Uterine smooth muscle cell (primary cell): ENCODE data around the gene SPDYE3. TPM values are rescaled to one million over a fixed set of nuclear protein-coding genes. Genes with fewer than 3 reads are reported as not detected.

ENCODE experiments used
- total RNA-seq: library from RNA; depleted of rRNA; stranded (reverse); fragments of >200 nt; gene quantifications from 2 replicates; pipeline ENCODE4 v1.2.3, GENCODE V29; 2014

SPDYE3 gene, protein sequence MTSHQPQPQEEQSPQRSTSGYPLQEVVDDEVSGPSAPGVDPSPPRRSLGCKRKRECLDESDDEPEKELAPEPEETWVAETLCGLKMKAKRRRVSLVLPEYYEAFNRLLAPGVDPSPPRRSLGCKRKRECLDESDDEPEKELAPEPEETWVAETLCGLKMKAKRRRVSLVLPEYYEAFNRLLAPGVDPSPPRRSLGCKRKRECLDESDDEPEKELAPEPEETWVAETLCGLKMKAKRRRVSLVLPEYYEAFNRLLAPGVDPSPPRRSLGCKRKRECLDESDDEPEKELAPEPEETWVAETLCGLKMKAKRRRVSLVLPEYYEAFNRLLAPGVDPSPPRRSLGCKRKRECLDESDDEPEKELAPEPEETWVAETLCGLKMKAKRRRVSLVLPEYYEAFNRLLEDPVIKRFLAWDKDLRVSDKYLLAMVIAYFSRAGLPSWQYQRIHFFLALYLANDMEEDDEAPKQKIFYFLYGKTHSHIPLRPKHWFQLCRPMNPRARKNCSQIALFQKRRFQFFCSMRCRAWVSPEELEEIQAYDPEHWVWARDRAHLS
- total RNA-seq, result not detected in 2 replicates

DNA sequence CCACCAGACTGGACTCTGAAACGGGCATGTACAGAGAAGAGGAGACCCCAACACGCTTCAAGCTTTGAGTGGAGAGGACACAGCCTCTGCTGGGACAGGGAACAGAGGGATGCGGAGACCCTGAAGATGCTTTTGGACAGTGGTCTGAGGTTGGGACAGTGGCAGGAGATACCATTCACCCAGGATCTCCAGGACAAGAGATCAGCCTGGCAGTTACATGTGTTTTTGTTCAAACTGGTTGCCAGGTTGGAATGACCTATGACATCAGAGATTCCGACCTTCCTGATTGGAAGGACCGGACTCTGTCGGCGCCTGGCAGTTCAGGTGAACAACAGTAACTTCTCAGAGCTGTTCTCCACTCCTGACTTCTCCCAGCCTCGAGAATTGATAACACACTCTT, at the start of gene SPDYE3:
Gene SPDYE3, plus strand, starts transcription at position 301 of the 400 bp plus-strand sequence. CDS start 184 bp downstream, outside the sequence.

DNA sequence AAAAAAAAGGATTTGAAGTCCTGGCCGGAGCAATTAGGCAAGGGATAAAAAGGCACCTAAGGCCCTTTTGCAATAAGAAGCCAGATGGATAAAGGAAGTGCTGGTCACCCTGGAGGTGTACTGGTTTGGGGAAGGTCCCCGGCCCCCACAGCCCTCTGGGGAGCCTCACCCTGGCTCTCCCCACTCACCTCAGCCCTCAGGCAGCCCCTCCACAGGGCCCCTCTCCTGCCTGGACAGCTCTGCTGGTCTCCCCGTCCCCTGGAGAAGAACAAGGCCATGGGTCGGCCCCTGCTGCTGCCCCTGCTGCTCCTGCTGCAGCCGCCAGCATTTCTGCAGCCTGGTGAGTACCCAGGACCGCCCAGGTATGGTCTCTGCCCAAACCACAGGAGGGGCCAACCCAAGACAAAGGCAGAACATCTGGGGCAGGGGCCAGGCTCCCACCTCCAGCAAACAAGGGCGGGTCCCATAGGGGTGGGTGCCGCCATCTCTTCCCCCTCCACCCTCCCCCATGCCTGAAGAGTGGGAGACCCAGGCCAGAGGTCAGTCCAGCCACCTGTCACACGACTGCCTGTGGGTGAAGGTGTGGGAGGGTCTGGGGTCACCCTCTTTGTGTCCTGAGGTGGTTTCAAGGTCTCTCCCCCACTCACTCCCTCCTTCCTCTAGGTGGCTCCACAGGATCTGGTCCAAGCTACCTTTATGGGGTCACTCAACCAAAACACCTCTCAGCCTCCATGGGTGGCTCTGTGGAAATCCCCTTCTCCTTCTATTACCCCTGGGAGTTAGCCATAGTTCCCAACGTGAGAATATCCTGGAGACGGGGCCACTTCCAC, 50.7 kb downstream of the SPDYE3 start, which contains the start of gene PILRB:
Gene PILRB, plus strand, starts transcription at position 91 of the 830 bp plus-strand sequence. Its CDS starts 186 bp downstream, at position 277.

Other genes starting within 250 kb of the SPDYE3 start
- gene ZNF3, start 226.0 kb upstream of the SPDYE3 start, total RNA-seq, result 23.4 and 24.0 TPM in 2 replicates
- gene COPS6, start 218.7 kb upstream of the SPDYE3 start, total RNA-seq, result 96.1 and 167 TPM in 2 replicates
- 56.1 and 266 TPM in 2 replicates for gene MCM7, start 206.3 kb upstream of the SPDYE3 start, total RNA-seq
- gene AP4M1, start 206.1 kb upstream of the SPDYE3 start, total RNA-seq, result 22.5 and 29.1 TPM in 2 replicates
- 59.6 and 61.4 TPM in 2 replicates for gene TAF6, start 188.3 kb upstream of the SPDYE3 start, total RNA-seq
- gene CNPY4, start 188.1 kb upstream of the SPDYE3 start, total RNA-seq, result 28.4 and 36.7 TPM in 2 replicates
- 2.6 and 3.1 TPM in 2 replicates for gene MBLAC1, start 180.7 kb upstream of the SPDYE3 start, total RNA-seq
- gene LAMTOR4, start 158.8 kb upstream of the SPDYE3 start, total RNA-seq, result 80.3 and 91.4 TPM in 2 replicates
- 6.6 and 10.9 TPM in 2 replicates for gene TRAPPC14, start 149.0 kb upstream of the SPDYE3 start, total RNA-seq
- gene GAL3ST4, start 139.1 kb upstream of the SPDYE3 start, total RNA-seq, result 0.55 and 1.6 TPM in 2 replicates
- gene GPC2, start 130.3 kb upstream of the SPDYE3 start, total RNA-seq, result 1.2 and 2.2 TPM in 2 replicates
- gene STAG3, start 129.8 kb upstream of the SPDYE3 start, total RNA-seq, result 0.62 and 1.00 TPM in 2 replicates
- gene PVRIG, start 87.8 kb upstream of the SPDYE3 start, total RNA-seq, result not detected in 2 replicates
- 8.1 and 9.4 TPM in 2 replicates for gene PILRB, start 50.4 kb downstream of the SPDYE3 start, total RNA-seq
- gene PILRA, start 65.8 kb downstream of the SPDYE3 start, total RNA-seq, result 0.12 TPM in 1 of 2 replicates, not detected in the other
- gene ZCWPW1, start 121.0 kb downstream of the SPDYE3 start, total RNA-seq, result 1.4 TPM in 2 replicates
- 28.5 and 40.4 TPM in 2 replicates for gene MEPCE, start 122.1 kb downstream of the SPDYE3 start, total RNA-seq
- gene PPP1R35, start 128.8 kb downstream of the SPDYE3 start, total RNA-seq, result 32.9 and 36.2 TPM in 2 replicates
- 0.37 TPM in 1 of 2 replicates, not detected in the other for gene SPACDR, start 156.6 kb downstream of the SPDYE3 start, total RNA-seq
- gene TSC22D4, start 171.5 kb downstream of the SPDYE3 start, total RNA-seq, result 23.0 and 23.6 TPM in 2 replicates
- gene NYAP1, start 176.2 kb downstream of the SPDYE3 start, total RNA-seq, result 1.2 and 2.5 TPM in 2 replicates
- 4.4 and 5.1 TPM in 2 replicates for gene AGFG2, start 231.5 kb downstream of the SPDYE3 start, total RNA-seq